NCI-H2227 treated with DMSO at 0.1 percent for 48 hours (cell line): ENCODE measurements around the gene GFER.
"Not testable (repeated sequence)": the region's sequence is repeated elsewhere in the genome, so short reads cannot be mapped to it uniquely, and the experiment has no call there.

Experiments
- DNase-seq: peaks from one replicate; lab custom pipeline; 2025; lab: John Stamatoyannopoulos, UW

GFER gene

DNA sequence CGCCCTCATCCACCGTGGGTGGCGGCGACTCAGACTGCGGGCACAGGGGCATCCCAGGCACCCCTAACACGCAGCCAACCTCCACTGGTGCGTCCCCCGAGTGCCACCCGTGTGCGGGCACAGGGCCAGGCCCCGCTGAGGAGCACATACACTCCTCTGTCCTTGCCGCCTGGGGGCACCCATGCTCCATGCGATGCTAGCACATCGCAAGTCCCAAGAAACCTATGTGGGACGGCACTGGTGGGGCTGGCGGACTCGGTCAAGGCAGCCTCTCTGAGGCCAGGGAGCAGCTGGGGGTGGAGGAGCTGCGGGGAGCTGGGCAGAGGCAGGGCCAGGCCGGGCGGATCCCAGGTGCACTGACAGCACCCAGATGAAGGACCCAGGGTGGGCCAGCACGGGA, 21.7 kb downstream of the GFER start:
- no peak for DNase-seq

DNA sequence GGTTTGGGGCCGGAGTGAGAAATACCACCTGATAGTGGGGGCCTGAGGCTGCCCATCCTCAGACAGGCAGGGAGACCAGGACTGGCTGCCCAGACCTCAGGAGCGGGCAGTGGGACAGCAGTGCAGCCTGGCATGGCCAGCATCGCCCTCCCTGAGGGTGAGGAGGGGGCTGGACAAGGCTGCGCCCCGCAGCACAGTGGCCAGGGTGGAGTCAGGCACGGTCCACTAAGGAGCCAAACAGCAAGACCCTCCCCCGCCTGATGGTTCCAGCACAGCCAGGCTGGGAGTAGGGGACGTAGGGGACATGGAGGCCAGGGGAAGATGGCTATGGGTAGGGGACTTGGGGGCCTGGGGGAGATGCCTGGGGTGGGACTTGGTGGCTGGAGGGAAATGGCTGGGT, 22.3 kb downstream of the GFER start:
- DNase-seq: no peak

DNA sequence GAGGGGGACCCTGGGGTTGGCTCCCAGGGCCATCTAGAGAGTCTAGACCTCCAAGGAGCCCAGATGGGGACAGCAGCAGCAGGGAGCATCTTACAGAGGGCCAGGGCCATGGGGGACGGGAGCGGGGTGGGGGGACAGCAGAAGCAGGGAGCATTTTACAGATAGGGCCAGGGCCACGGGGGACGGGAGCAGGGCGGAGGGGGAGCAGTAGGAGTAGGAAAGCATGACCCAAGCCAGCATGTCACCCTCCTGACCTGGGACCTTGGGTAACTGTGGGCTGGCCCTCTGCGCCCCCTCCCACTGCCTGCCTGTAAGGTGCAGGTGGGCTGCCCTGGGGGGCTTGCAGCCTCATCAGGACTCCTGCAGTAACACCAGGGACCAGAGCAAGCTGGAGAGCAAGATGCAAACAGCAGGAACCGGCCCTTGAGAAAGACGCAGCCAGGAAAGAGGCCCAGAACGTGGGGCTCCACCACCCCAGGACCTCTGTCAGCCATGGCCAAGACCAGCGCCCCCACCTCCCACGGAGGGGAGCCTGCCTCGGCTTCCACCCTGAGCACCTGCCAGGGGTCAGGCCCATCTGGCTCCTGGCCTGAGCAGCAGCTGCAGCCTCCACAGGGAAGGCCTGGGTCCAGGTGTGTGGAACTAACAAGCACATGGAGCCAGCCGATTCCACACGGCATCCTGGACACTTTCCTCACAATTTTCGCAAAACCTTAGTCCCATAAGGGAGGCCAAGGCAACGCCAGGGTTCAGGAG, 23.3 kb downstream of the GFER start:
- DNase-seq: no peak

DNA sequence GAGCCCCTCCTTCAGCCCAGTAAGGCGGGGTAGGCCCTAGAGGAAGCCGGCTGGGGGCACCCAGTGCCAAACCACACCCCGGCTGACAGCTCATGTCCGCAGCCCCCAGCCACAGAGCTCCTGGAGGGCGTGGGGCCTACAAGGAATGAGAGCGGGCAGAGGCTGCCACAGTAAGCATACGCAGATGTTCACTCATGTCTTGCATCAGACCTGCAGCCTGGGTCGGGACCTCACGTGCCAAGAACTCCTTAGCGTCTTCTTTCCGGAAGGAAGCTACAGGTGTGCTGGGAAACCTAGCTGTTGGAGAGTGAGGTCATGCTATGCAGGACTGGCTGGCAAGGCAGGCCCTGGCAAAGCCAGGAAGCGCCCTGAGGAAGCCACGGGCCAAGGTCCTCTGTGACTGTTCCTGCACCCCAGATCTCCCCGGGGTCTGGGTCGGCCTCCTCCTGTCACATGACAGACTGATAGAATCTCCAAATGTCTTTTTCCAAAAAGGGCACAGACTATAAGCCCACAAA, 24.1 kb downstream of the GFER start:
- DNase-seq: no peak

DNA sequence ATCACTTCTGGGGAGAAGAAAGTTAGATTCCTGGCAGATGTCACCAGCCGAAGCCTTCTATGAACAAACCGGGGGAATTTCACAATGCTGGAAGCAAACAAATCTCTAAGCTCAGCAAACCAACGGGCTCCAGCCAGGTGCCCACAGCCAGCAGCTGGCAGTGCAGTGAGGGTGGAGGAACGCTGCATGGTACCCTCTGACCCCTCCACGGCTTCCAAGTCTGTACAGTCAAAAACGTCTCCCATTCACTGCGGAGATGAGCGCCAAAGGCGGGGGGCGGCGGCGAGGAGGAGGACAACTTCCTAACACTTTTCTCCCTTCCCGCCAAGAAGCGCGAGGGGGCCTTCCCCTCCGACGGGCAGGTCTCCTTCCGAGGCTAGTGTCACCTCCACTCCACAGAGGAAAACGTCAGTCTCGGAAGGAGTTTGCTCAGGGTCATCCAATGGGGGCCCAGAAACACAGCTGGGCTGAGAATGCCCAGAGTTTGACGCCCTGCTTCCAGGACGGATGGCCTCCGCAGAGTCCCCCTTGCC, 24.7 kb downstream of the GFER start:
- no peak for DNase-seq

DNA sequence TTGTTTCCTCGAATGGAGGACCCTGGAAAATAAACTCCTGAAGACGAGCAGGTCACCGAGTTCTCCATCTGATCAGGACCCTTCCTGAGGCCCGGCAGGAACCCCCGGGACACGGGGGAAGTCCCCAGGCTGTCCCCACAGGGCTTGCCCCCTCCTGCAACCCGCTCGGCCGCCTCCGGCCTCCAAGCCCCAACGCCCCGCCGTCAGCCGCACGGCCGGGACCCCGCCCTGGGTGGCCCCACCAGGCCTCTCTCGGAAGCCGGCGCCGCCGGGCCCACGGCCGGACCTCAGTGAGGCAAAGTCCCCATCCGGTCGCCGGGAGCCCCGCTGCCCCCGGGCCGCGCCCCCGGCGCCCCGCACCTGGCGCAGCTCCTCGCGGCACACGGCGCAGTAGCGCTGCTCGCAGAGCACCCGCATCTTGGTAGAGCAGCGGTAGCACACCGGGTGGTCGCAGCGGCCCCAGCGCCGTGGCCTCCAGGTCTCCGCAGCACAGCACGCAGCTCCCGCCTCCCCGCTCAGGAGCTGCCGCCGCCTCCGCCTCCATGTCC, 25.2 kb downstream of the GFER start:
- no peak for DNase-seq

DNA sequence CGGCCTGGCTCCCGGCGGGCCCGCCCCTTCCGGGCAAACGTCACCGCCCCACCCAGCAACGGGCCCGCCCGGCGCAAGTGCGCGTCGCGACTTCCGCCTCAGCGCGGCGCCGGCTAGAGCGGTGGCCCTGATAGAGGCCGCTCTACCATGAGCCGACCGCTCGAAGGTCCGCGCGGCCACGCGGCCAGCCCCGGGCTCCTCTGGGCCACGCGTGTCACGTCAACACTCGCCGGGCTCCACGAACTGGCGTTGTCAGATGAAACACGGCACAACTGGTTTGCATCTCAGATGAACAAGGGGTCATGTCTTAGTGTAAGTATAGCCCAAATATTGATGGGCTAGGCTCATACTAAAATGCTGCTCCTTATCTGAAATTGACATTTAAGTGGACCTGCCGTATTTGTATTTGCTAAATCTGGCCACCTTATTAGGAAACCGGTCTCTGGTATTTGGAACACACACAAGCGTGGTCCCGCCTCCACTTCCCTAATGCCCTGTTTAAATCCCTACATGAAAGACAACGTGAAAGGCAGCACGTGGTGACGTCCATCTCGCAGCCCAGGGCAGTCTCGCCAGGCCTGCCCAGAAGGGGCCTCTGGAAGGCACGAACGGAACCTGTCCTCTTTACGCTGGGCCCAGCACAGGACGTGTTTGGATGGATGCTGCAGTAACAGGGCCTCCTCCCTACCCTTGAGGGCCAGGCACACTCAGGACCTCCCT, 26.0 kb downstream of the GFER start, which contains the start of gene ZNF598:
Gene ZNF598 (minus strand): TSS at position 31 of the 720 bp plus-strand sequence.
- peak; percentile 71 for DNase-seq

DNA sequence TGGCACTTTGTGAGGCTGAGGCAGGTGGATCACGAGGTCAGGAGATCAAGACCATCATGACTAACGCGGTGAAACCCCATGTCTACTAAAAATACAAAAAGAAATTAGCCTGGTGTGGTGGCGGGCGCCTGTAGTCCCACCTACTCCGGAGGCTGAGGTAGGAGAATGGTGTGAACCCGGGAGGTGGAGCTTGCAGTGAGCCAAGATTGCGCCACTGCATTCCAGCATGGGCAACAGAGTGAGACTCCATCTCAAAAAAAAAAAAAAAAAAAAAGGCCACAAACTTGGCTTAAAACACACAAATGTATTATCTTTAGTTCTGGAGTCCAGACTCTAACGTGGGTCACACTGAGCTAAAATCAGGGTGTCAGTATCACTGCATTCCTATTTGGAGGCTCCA, 27.7 kb downstream of the GFER start:
- DNase-seq: not testable (repeated sequence)

DNA sequence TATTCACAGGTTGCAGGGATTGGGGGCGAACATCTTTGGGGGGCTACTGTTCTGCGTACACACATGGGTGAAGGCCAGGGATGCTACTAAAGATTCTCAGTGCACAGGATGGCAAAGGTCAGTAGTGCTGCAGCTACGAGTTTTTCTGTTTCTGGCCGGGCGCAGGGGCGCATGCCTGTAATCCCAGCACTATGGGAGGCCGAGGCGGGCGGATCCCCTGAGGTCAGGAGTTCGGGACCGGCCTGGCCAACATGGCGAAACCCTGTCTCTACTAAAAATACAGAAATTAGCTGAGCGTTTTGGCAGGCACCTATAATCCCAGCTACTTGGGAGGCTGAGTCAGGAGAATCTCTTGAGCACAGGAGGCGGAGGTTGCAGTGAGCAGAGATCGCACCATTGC, 29.5 kb downstream of the GFER start:
- no peak for DNase-seq

DNA sequence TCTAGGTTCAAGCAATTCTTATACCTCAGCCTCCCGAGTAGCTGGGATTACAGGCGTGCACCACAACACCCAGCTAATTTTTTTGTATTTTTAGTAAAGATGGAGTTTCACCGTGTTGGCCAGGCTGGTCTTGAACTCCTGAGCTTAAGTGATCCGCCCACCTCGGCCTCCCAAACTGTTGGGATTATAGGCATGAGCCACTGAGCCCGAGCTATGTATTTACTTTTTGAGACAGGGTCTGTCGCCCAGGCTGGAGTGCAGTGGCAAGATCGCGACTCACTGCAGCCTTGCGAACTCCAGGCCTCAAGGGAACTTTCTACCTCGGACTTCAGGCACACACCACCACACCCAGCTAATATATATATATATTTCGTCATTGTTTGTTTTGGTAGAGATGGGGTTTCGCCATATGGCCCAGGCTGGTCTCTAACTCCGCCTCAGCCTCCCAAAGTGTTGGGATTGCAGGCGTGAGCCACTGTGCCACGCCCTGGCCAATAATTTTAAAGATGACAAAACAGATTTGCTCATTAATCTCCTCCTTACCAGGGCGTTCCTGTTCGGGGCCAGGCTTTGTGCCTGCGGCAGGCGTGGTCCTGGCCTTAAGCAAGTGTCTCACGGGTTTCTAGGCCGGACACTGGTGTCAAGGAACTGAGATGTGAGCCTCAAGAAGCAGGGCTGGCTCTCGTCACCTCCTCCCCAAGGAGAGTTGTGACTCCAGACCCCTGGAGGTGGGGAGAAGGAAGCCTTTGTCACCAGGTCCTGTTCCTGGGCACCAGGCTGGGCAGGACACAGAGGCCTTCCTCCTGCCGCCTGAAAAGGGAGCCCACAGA, 31.3 kb downstream of the GFER start:
- DNase-seq: no peak

DNA sequence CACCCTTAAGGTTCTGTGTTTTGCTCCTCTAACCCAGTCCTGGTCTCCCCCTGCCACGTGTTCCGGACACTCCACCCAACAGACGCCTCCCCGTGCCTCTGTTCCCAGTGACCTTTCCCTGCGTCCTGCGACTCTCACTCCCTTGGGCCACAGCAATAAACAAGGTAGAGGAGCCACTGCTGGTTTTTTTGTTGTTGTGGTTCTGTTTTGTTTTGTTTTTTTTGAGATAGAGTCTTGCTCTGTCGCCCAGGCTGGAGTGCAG, 31.9 kb downstream of the GFER start:
- DNase-seq: no peak

DNA sequence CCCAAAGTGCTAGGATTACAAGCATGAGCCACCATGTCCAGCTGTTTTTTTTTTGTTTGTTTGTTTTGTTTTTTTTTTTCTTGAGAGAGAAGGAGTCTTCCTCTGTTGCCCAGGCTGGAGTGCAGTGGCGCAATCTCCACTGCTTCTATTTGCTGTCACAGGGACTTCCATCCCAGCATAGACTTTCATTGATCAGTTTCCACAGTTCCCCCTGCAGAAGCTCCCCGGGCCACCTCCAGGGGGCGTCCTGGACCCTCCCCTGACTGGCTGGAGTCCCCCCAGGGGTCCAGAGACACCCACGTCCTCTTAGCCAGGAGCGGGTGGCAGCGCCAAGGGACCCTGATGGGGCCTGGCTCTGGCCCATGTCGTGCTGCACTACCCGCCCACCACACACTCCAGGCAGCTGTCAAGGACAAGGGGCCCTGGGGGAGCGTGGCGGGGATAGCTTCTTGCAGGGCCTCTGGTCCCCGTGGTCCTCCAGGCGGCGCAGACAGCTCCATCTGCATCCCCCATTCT, 32.5 kb downstream of the GFER start:
- DNase-seq: no peak

DNA sequence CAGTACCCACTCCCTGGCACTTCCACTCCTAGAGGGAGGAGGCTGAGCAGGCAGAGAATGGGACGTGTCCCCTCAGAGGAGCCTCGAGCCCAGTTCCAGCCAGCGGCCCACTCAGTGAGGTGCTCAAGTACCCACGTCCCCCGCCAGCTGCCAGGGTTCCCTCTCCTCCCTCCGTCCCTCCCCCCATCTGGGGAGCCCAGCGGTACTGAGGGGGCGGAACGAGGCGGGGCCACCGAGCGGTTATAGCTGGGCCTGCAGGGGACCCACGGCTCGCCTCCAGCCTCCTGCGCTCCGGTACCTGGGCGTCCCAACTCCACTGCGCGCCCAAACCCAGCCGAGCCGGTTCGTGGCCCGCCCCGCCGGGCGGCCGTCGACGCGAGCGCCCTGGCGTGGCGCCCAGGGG, 35.5 kb downstream of the GFER start, which contains the start of gene NPW:
Gene NPW (plus strand): TSS at position 268 of the 403 bp plus-strand sequence.
- no peak for DNase-seq

DNA sequence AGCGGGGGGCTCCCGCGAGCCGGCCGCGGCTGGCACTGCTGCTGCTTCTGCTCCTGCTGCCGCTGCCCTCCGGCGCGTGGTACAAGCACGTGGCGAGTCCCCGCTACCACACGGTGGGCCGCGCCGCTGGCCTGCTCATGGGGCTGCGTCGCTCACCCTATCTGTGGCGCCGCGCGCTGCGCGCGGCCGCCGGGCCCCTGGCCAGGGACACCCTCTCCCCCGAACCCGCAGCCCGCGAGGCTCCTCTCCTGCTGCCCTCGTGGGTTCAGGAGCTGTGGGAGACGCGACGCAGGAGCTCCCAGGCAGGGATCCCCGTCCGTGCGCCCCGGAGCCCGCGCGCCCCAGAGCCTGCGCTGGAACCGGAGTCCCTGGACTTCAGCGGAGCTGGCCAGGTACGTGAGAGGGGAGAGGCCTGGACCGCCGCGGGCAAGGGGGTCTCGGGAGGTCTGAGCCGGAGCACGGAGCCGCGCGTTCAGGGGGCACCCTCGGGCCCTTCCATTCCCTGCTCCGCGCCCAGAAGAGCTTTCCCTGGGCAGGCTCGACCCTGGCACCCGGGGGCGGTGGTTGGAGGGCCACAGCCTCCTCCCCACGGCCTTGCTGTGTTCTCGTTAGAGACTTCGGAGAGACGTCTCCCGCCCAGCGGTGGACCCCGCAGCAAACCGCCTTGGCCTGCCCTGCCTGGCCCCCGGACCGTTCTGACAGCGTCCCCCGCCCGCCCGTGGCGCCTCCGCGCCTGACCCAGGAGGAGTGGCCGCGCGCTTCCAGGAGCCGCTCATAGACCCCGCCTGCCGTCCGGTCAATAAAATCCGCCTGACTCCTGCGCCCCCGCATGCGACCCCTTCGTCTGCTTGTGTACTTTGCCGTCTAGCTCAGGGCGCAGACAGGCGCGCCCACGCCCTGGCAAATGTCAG, 36.2 kb downstream of the GFER start:
- no peak for DNase-seq

DNA sequence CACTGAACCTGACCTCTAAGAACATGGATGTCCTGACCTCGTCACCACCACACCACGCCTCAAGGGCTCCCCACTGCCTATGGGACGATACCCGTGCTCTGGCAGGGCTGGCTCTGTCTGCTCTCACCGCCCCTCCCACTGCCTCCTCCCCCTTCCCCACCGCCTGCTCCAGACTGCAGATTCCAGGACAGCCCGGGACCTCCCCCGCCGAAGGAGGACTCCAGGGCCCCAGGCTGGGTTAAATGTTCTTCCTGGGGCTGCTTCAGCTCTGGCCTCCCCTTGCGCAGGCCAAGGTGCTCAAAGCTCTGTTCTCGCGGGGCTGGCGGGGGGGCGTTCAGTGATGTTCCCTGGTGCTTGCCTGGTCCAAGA, 38.7 kb downstream of the GFER start:
- DNase-seq: no peak

DNA sequence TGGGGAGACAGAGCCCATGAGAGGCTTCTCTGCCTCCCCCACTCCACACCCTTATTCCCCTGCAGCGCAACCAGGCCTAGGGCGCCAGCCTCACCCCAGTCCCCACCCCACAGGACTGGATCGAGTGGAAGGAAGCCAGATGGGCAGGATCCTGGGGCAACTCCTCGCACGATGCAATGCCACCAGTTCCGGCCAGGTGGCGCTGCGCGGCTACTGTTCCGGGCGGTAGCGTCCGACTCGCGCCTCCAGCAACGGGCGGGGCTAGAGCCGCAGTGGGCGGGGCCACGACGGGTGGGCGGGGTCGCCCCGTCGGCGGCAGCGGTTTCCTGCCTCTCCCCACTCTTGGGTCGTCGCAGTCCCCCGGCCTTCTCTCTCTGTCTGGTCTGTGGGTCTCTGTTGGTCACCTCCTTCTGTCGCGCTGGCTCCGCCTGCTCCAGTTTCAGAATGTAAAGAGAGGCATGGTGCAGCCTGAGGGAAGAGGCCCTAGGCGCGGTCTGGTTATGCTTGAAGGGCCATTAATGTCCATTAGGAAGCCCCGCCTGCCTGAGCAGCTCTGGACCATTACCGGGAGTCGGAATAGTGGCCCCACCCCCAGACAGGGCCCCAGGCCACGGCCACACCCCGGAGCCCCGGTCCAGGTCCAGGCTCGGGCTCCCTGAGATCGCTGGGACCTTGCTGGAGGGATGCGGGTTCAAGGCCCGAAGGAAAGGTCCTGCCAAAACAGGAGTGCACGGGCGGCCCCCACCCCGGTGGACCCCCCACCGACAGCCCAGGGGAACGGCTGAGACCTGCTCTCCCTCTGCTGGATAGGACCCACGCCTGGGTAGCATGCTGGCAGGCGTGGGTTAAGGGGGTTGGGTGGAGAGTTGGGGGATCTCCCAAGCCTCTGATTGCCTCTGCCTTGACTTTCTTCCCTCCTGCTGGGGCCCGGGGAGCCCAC, 39.4 kb downstream of the GFER start:
- peak; percentile 91 for DNase-seq

DNA sequence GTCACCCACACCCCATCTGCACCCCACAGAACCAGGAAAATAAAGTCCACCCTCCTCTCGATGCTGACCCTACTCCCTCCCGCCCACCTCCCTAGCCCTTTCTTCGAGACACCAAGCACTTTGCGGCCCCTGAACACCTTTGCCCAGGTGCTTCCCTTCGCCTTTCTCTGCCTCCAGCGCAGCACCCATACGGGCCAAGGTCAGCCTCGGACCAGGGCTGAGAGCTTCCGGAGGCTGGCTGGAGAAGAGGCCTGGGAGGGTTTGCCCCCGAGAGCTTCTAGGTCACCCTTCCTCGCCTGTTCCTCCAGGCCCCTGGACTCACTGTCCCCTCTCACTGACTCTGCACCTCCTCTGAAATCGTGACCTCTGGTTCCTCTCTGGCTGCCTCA, 40.0 kb downstream of the GFER start:
- no peak for DNase-seq

DNA sequence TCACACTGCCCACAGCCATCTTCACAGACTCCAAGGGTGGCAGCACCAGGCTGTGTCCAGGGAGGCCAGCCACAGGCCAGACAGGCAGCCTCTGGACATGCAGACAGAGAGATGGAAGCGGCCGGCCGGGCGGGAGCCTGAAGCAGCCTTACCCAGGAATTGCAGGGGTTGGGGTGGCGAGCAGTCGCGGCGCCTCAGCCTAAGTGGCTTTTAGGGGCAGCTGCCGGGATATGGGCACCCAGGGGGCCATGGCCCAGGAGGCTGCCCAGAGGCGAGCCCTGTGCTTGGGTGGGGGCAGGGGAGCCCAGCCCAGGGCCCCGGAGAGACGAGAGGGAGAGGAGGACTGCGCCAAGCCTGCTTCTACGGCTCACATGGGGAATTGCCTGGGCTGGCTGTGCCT, 41.3 kb downstream of the GFER start:
- no peak for DNase-seq

DNA sequence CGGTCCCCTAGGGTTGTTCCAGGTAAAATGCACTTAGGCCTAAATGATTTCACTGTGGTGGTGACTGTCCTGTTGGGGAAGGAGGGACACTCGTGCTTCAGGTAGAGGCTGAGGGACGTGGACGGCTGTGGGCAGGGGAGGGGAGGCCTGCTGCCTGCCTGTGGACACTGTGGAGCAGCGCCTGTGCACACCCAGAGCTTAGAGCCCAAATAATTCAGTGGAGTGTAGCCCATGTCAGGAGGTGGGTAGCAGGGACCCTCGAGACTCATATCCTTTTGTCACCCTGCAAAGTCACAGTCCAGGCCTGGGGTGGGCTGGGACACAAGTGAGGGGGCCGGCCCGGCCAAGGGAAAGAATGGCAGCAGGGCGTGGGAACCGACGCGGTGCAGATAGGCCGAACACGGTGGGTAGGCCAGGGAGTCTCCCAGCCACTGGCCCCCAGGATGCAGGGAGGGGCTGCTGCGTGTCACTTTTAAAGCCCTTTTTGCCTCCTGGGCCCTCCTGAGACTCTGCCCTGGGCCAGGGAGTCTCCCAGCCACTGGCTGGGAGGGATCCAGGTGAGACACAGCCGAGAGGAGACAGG, 42.0 kb downstream of the GFER start:
- no peak for DNase-seq
